Uterus (tissue), 2 donors: ENCODE measurements around the gene TNFSF9.

ENCODE experiments used
- POLR2A ChIP-seq, 2 donors: fragments of 450-650 bp; IDR thresholded peaks; one replicate each; pipeline ENCODE4 v1.6.1; 2016; ENCODE audit warnings: antibody characterized with exemption in 2 of 2, mild to moderate bottlenecking in 1 of 2, moderate library complexity in 1 of 2
- TF ChIP-seq, protein P1 (sequence below), 4 experiments: fragments of 200-600 bp in 2 of 4; fragments of 450-650 bp in 2 of 4; sonication (generic) in 2 of 4; IDR thresholded peaks; one replicate each; pipeline ENCODE4 v1.5.1; 2016 to 2019; ENCODE audit warnings: antibody characterized with exemption in 4 of 4, mild to moderate bottlenecking in 2 of 4, moderate library complexity in 1 of 4

DNA sequence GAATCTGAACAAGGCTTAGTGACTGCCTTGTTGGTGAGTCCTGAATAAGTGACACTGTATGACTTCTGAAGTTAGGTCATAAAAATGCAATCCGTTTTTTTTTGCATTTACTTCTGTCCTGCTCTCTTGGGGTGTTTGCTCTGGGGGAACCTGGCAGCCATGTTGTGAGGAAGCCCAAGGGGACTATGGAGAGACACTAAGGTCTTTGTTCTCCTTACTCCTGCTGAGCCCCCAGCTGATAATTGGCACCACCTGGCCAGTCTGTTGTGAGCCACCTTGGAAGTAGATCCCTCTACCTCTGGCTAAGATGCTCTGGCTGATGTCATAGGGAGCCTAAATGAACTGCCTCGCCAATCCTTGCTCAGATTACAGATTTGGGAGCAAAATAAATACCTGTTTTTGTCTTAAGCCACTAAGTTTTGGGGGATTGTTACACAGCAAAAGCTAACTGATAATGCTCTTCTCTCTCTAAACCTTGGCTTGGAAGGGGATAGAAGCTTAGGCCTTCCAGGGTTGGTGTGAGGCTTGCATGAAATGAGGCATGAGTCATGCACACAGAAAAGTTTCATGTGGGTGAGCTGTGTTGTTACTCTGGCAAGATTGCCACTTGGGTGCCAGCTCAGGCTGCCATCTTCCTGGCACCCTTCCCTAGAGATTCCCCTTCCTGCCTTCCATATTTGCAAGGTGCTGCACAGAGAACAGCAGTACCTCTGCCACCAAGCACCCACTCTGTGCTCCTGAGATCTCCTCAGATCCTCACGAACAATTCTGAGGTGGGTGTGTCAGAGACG is 38.8 kb upstream of the TNFSF9 start:
- TF ChIP-seq, protein P1, sequence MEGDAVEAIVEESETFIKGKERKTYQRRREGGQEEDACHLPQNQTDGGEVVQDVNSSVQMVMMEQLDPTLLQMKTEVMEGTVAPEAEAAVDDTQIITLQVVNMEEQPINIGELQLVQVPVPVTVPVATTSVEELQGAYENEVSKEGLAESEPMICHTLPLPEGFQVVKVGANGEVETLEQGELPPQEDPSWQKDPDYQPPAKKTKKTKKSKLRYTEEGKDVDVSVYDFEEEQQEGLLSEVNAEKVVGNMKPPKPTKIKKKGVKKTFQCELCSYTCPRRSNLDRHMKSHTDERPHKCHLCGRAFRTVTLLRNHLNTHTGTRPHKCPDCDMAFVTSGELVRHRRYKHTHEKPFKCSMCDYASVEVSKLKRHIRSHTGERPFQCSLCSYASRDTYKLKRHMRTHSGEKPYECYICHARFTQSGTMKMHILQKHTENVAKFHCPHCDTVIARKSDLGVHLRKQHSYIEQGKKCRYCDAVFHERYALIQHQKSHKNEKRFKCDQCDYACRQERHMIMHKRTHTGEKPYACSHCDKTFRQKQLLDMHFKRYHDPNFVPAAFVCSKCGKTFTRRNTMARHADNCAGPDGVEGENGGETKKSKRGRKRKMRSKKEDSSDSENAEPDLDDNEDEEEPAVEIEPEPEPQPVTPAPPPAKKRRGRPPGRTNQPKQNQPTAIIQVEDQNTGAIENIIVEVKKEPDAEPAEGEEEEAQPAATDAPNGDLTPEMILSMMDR (IDR thresholded peaks at IDR 0.05): no peak
- TF ChIP-seq POLR2A (IDR thresholded peaks at IDR 0.05): no peak
